ENCODE measurements around the gene KRTAP23-1. TPM values are rescaled to one million over a fixed set of nuclear protein-coding genes. Genes with fewer than 3 reads are reported as not detected.

Gene KRTAP23-1
- total RNA-seq, 2 donors from 2014 or later = not detected

DNA sequence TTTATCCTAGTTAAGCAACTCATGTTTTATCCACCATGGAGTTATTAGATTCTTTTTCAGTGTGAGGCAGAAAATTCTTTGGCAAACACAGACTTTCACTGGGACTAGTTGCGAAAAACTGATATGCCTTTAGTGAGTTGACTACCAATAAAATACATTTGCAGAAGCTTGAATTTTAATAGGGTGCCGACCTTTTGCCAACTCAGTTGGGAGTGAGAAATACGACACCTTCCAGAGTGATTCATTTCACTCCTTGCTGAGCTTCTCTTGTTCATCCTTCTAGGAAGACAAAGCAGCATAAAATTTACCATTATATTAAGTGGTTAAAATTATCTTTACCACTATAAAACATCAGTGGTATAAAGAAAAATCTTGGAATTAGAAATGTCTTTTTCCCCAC, 1.2 kb upstream of the KRTAP23-1 start:
- DNase-seq (no peak), ATAC-seq (no peak)
- H3K4me3 ChIP-seq = no peak overlapping the region
- no peak overlapping the region for H3K27ac ChIP-seq
- no peaks in the 10 kb centered on the region for H3K27me3 ChIP-seq
- no peaks in the 10 kb centered on the region for H3K4me1 ChIP-seq
- TF ChIP-seq, protein P1, sequence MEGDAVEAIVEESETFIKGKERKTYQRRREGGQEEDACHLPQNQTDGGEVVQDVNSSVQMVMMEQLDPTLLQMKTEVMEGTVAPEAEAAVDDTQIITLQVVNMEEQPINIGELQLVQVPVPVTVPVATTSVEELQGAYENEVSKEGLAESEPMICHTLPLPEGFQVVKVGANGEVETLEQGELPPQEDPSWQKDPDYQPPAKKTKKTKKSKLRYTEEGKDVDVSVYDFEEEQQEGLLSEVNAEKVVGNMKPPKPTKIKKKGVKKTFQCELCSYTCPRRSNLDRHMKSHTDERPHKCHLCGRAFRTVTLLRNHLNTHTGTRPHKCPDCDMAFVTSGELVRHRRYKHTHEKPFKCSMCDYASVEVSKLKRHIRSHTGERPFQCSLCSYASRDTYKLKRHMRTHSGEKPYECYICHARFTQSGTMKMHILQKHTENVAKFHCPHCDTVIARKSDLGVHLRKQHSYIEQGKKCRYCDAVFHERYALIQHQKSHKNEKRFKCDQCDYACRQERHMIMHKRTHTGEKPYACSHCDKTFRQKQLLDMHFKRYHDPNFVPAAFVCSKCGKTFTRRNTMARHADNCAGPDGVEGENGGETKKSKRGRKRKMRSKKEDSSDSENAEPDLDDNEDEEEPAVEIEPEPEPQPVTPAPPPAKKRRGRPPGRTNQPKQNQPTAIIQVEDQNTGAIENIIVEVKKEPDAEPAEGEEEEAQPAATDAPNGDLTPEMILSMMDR (IDR thresholded peaks at IDR 0.05) = no peak
- no peak for TF ChIP-seq POLR2A (IDR thresholded peaks at IDR 0.05)
- intact Hi-C loops (cut with DNase I) = no loop called here
- 39 to 43% methylated on average over 3 of the region's 3 CpGs for WGBS, 2 donors
- no peaks in the 10 kb centered on the region for H3K36me3 ChIP-seq (replicated peaks in 1 of 2; ENCODE audit: insufficient read depth in 1 of 2, low read depth in 2 of 2)
- no peaks in the 10 kb centered on the region for H3K9me3 ChIP-seq

DNA sequence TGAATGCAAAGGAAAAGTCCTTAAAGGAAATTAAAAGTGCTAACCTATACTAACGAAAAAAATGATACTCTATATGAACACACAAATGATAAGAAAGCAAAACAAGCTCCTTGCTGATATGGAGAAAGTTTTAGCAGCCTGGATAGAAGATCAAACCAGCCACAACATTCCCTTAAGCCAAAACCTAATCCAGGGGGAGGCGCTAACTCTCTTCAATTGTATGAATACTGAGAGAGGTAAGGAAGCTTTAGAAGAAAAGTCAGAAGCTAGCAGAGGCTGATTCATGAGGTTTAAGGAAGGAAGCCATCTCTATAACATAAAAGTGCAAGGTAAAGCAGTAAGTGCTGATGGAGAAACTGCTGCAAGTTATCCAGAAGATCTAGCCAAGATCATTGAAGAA, 3.4 kb downstream of the KRTAP23-1 start:
- intact Hi-C loops (cut with DNase I) = no loop called here
- H3K27ac ChIP-seq = no peak overlapping the region
- H3K9me3 ChIP-seq = no peaks in the 10 kb centered on the region
- TF ChIP-seq POLR2A (IDR thresholded peaks at IDR 0.05) = no peak
- no peak overlapping the region for H3K4me3 ChIP-seq
- no peaks in the 10 kb centered on the region for H3K36me3 ChIP-seq (replicated peaks in 1 of 2; ENCODE audit: insufficient read depth in 1 of 2, low read depth in 2 of 2)
- no peak for DNase-seq
- 56 to 66% methylated on average over 2 of the region's 2 CpGs for WGBS, 2 donors
- H3K27me3 ChIP-seq = no peaks in the 10 kb centered on the region
- H3K4me1 ChIP-seq = no peaks in the 10 kb centered on the region
- no peak for ATAC-seq

DNA sequence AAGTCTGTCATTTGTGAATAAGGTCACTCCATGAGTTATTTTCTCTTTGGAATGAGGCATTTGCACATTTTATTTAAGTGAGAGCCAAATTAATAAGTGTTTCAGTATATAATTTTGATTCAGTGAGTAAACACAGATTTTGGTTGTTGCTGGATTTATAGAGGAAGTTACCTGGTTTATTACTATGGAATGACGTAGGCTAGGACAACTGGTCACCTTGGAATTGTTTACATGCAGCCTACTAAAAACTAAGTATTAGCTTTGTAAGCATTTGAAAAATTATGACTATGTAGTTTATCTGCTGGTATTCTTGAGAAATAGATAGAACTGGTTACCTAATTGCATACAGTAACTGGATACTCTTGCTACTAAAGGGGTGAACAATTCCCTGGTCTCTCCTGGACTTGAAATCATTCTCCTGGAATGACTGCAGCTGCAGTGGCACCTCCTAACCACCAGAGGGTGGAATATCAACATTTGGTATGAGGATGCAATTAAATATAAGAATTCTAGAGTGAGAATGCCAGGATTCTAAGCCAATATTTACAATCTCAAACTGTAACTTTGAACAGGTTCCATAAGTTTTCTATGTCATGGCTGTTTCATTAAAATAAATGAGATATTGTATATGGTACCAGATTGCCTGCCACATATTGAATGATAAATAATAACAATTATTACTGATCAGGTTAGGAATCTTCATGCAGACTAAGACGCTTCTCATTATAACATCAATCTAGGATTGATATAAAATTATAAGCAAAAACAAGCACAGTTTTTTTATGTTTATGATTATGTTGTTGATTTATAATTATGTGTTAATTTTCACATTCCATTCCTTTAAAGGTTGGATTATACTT, 7.5 kb downstream of the KRTAP23-1 start:
- TF ChIP-seq, protein P1 (IDR thresholded peaks at IDR 0.05) = peak; percentile 67 to 88 (median 81)
- no peak for TF ChIP-seq POLR2A (IDR thresholded peaks at IDR 0.05)
- no peaks in the 10 kb centered on the region for H3K36me3 ChIP-seq (replicated peaks in 1 of 2; ENCODE audit: insufficient read depth in 1 of 2, low read depth in 2 of 2)

DNA sequence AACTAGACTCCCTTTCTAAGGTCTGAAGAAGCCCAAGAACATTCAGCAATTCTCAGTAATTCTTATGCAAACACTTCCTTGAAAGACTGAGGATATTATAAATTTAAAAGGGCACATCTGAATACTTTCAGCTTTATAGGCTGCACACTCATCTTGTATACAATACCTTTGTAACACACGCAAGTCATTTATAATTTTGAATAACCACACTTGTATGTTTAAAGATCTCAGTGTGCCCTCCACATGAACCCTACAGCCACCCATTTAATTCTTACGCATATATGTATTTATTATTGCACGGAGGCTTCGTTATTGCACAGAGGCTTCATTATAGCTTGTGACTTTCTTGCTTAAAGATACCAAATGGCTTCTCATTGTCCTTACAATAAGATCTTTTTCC, 9.7 kb downstream of the KRTAP23-1 start:
- DNase-seq (no peak), ATAC-seq (no peak)
- TF ChIP-seq, protein P1 (IDR thresholded peaks at IDR 0.05) = no peak
- no peak for TF ChIP-seq POLR2A (IDR thresholded peaks at IDR 0.05)
- H3K27ac ChIP-seq = no peak overlapping the region
- H3K9me3 ChIP-seq = no peaks in the 10 kb centered on the region
- H3K4me1 ChIP-seq = no peaks in the 10 kb centered on the region
- H3K36me3 ChIP-seq (replicated peaks in 1 of 2; ENCODE audit: insufficient read depth in 1 of 2, low read depth in 2 of 2) = no peaks in the 10 kb centered on the region
- H3K27me3 ChIP-seq = no peaks in the 10 kb centered on the region
- H3K4me3 ChIP-seq = no peak overlapping the region
- 86 to 96% methylated on average over 4 of the region's 4 CpGs for WGBS, 2 donors
- intact Hi-C loops (cut with DNase I) = no loop called here

More for the DNA sequence above, 7.5 kb downstream of the KRTAP23-1 start:
- Histone ChIP-seq H3K9me3 (no peaks in the 10 kb centered on the region), H3K27me3 (no peaks in the 10 kb centered on the region), H3K27ac (no peak overlapping the region), H3K4me3 (no peak overlapping the region), H3K4me1 (no peaks in the 10 kb centered on the region)
- 71 to 78% methylated on average over 2 of the region's 2 CpGs for WGBS, 2 donors
- intact Hi-C loops (cut with DNase I) = loop anchor here (5.0 kb wide), 1 partner anchor 746 kb away; no protein-coding TSS in a partner anchor
- DNase-seq (peak; percentile 43 to 70 (median 57)), ATAC-seq (peak; percentile 35)

DNA sequence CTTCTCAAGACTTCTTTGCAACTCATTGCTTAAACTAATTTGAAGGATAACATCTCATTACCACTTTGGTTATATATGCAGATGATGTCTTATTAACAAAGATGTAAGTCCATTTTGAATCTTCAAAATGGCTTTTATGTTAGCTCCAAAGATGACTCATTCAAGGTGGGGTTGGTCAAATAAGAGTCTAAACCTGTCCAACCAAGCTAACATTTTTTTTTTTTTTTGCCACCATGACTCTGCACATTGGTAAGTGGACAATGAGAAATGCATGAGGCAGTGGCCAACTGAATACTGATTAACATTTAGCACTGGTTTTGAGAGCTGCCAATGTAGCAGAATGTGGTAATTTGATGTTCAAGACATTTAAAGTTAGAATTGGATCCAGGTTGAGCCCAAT, 10.6 kb downstream of the KRTAP23-1 start:
- H3K27ac ChIP-seq = no peak overlapping the region
- H3K4me1 ChIP-seq = no peaks in the 10 kb centered on the region
- H3K9me3 ChIP-seq = no peaks in the 10 kb centered on the region
- H3K27me3 ChIP-seq = no peaks in the 10 kb centered on the region
- TF ChIP-seq, protein P1 (IDR thresholded peaks at IDR 0.05) = no peak
- no peak for TF ChIP-seq POLR2A (IDR thresholded peaks at IDR 0.05)
- intact Hi-C loops (cut with DNase I) = no loop called here
- H3K4me3 ChIP-seq = no peak overlapping the region
- no peak for ATAC-seq
- H3K36me3 ChIP-seq (replicated peaks in 1 of 2; ENCODE audit: insufficient read depth in 1 of 2, low read depth in 2 of 2) = no peaks in the 10 kb centered on the region
- no peak for DNase-seq
